ENCODE measurements around the gene STX10. TPM values are rescaled to one million over a fixed set of nuclear protein-coding genes. Genes with fewer than 3 reads are reported as not detected.
A peak's percentile ranks its signal among the peaks of the same experiment; 100 is the strongest.

Gene STX10
- 69.2 and 78.1 TPM in 2 replicates for total RNA-seq
- polyA plus RNA-seq = 48.9 and 54.3 TPM in 2 replicates
- polyA plus RNA-seq (2012) = 61.8 and 73.6 TPM in 2 replicates
- polyA minus RNA-seq (ENCODE audit: low replicate concordance) = 68.6 and 178 TPM in 2 replicates

GRCh38 chr19:13150187-13150930 lies at the start of gene STX10, which contains the start of gene IER2:
Gene STX10 (minus strand): TSS chr19:13150375. CDS start chr19:13150173, 202 bp downstream.
Gene IER2 (plus strand): TSS chr19:13150411. CDS start chr19:13153187, 2,776 bp downstream.
- H3K9ac ChIP-seq (ENCODE audit: insufficient read depth, low read length) = peak within 1 kb of the TSS; percentile 97
- no peaks in the 10 kb centered on the region for H4K20me1 ChIP-seq (ENCODE audit: control insufficient read depth, extremely low read depth, insufficient read depth, low read length)
- H3K36me3 ChIP-seq (ENCODE audit: control insufficient read depth, insufficient read depth, low read length) = peaks cover 2% of the 10 kb centered on the region
- H3K4me2 ChIP-seq (ENCODE audit: extremely low read depth, insufficient read depth, low read length) = peak within 1 kb of the TSS; percentile 92
- peaks cover 8% of the 10 kb centered on the region for H3K4me1 ChIP-seq (ENCODE audit: control insufficient read depth, extremely low read depth, insufficient read depth, low read length)
- no peaks in the 10 kb centered on the region for H3K27me3 ChIP-seq (ENCODE audit: control insufficient read depth, insufficient read depth, low read length)
- peak within 1 kb of the TSS; percentile 99 for H3K27ac ChIP-seq (ENCODE audit: insufficient read depth, low read length)
- peak; percentile 94 to 95 for DNase-seq (ENCODE audit: low read depth in 2 of 2)
- peak within 1 kb of the TSS; percentile 75 to 100 (median 98) for H3K4me3 ChIP-seq (replicated peaks in 1 of 4; ENCODE audit: control extremely low read depth in 1 of 4, insufficient read depth in 1 of 4, low read depth in 3 of 4, low read length in 4 of 4)
- no peaks in the 10 kb centered on the region for H3K9me3 ChIP-seq (ENCODE audit: control insufficient read depth, insufficient read depth, low read depth, low read length)
- peak; percentile 51 to 62 for TF ChIP-seq CTCF (conservative IDR thresholded peaks at IDR 0.05 in 1 of 2, IDR thresholded peaks at IDR 0.05 in 1 of 2; ENCODE audit: low read depth in 1 of 2, low read length in 2 of 2)
- no peak for TF ChIP-seq EZH2 (IDR thresholded peaks at IDR 0.05; ENCODE audit: low read length, missing control alignments)
- H2AFZ ChIP-seq (ENCODE audit: low read length) = peak within 1 kb of the TSS; percentile 89
- peaks cover 49% of the 10 kb centered on the region for H3K79me2 ChIP-seq (ENCODE audit: control insufficient read depth, insufficient read depth, low read length)

GRCh38 chr19:13198634-13199033 lies 48.5 kb upstream of the STX10 start:
- TF ChIP-seq CTCF (conservative IDR thresholded peaks at IDR 0.05 in 1 of 2, IDR thresholded peaks at IDR 0.05 in 1 of 2; ENCODE audit: low read depth in 1 of 2, low read length in 2 of 2) (no peak), EZH2 (IDR thresholded peaks at IDR 0.05; ENCODE audit: low read length, missing control alignments) (no peak)
- Histone ChIP-seq H3K27me3 (ENCODE audit: control insufficient read depth, insufficient read depth, low read length) (no peaks in the 10 kb centered on the region), H2AFZ (ENCODE audit: low read length) (no peak overlapping the region), H3K9me3 (ENCODE audit: control insufficient read depth, insufficient read depth, low read depth, low read length) (no peaks in the 10 kb centered on the region), H3K4me1 (ENCODE audit: control insufficient read depth, extremely low read depth, insufficient read depth, low read length) (no peaks in the 10 kb centered on the region), H3K36me3 (ENCODE audit: control insufficient read depth, insufficient read depth, low read length) (no peaks in the 10 kb centered on the region), H3K27ac (ENCODE audit: insufficient read depth, low read length) (no peak overlapping the region), H3K4me3 (replicated peaks in 1 of 4; ENCODE audit: control extremely low read depth in 1 of 4, insufficient read depth in 1 of 4, low read depth in 3 of 4, low read length in 4 of 4) (no peak overlapping the region), H3K4me2 (ENCODE audit: extremely low read depth, insufficient read depth, low read length) (no peak overlapping the region), H3K9ac (ENCODE audit: insufficient read depth, low read length) (no peak overlapping the region), H3K79me2 (ENCODE audit: control insufficient read depth, insufficient read depth, low read length) (no peaks in the 10 kb centered on the region), H4K20me1 (ENCODE audit: control insufficient read depth, extremely low read depth, insufficient read depth, low read length) (no peaks in the 10 kb centered on the region)
- DNase-seq (ENCODE audit: low read depth in 2 of 2) = no peak

- no peak for DNase-seq (ENCODE audit: low read depth in 2 of 2)
- H3K27me3 ChIP-seq (ENCODE audit: control insufficient read depth, insufficient read depth, low read length) = no peaks in the 10 kb centered on the region
- H3K36me3 ChIP-seq (ENCODE audit: control insufficient read depth, insufficient read depth, low read length) = no peaks in the 10 kb centered on the region
- H2AFZ ChIP-seq (ENCODE audit: low read length) = no peak overlapping the region
- H3K4me3 ChIP-seq (replicated peaks in 1 of 4; ENCODE audit: control extremely low read depth in 1 of 4, insufficient read depth in 1 of 4, low read depth in 3 of 4, low read length in 4 of 4) = no peak overlapping the region
- no peaks in the 10 kb centered on the region for H3K4me1 ChIP-seq (ENCODE audit: control insufficient read depth, extremely low read depth, insufficient read depth, low read length)
- no peak overlapping the region for H3K27ac ChIP-seq (ENCODE audit: insufficient read depth, low read length)
- no peaks in the 10 kb centered on the region for H3K79me2 ChIP-seq (ENCODE audit: control insufficient read depth, insufficient read depth, low read length)
- H3K4me2 ChIP-seq (ENCODE audit: extremely low read depth, insufficient read depth, low read length) = no peak overlapping the region
- no peaks in the 10 kb centered on the region for H3K9me3 ChIP-seq (ENCODE audit: control insufficient read depth, insufficient read depth, low read depth, low read length)
- H4K20me1 ChIP-seq (ENCODE audit: control insufficient read depth, extremely low read depth, insufficient read depth, low read length) = no peaks in the 10 kb centered on the region
- H3K9ac ChIP-seq (ENCODE audit: insufficient read depth, low read length) = no peak overlapping the region
- TF ChIP-seq EZH2 (IDR thresholded peaks at IDR 0.05; ENCODE audit: low read length, missing control alignments) = no peak
- no peak for TF ChIP-seq CTCF (conservative IDR thresholded peaks at IDR 0.05 in 1 of 2, IDR thresholded peaks at IDR 0.05 in 1 of 2; ENCODE audit: low read depth in 1 of 2, low read length in 2 of 2)
Observed at GRCh38 chr19:13195678-13196077, 45.5 kb upstream of the STX10 start.

Data from fibroblast of lung (primary cell).